AG09319 (cell line): ENCODE results near the gene ADM2.

Experiments
- DNase-seq: peaks from one replicate; pipeline ENCODE4 v3.0.0-alpha.2; 2010; ENCODE audit warnings: low read depth; ENCODE audit errors: extremely low read depth
- TF ChIP-seq, protein P1 (sequence below): IDR thresholded peaks from 2 replicates; pipeline ENCODE4 v1.5.1; 2011; ENCODE audit warnings: low read depth, mild to moderate bottlenecking, inconsistent platforms, low read length, moderate library complexity

Gene ADM2

DNA sequence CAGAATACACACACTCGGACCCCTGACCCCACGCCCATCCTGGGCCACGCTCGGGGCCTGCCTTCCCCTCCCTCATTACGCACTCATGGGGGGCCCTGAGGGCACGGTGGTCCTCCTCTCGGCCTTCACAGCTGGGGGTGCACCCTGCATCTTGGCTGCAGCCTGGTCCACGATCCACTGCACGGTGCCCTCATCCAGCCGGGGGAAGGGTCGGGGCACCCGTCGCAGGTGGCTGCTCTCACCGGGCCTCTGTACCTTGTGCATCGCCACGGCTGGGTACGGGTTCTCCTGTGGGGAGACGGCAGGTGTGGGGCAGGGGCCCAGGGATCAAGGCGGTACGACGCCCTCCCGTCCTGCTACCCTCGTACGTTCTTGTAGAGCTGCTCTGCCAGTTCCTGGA, 16.9 kb upstream of the ADM2 start:
- DNase-seq, result no peak

GRCh38 chr22:50465066-50465930, 16.0 kb upstream of the ADM2 start:
- no peak for DNase-seq
- TF ChIP-seq, protein P1, sequence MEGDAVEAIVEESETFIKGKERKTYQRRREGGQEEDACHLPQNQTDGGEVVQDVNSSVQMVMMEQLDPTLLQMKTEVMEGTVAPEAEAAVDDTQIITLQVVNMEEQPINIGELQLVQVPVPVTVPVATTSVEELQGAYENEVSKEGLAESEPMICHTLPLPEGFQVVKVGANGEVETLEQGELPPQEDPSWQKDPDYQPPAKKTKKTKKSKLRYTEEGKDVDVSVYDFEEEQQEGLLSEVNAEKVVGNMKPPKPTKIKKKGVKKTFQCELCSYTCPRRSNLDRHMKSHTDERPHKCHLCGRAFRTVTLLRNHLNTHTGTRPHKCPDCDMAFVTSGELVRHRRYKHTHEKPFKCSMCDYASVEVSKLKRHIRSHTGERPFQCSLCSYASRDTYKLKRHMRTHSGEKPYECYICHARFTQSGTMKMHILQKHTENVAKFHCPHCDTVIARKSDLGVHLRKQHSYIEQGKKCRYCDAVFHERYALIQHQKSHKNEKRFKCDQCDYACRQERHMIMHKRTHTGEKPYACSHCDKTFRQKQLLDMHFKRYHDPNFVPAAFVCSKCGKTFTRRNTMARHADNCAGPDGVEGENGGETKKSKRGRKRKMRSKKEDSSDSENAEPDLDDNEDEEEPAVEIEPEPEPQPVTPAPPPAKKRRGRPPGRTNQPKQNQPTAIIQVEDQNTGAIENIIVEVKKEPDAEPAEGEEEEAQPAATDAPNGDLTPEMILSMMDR, result no peak

More for the DNA sequence above, 16.9 kb upstream of the ADM2 start:
- TF ChIP-seq, protein P1, result no peak

DNA sequence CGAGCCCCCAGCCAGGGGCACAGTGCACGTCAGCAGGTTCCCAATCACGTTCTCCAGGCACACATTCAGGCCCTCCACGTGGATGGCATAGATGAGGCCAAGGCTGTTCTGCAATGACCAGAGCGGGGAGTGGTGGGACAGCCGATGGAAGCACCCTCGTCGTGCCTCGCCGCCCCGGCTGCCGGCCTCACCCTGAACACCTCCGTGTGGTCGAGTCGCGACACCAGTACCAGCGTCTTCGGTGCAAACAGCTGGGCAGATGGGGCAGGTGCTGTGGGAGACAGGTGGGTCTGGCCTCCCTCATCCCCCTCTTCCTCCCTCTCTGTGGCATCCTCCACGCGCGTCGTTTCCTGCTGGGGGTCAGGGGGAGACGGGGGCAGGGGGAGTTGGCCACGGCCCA, 14.0 kb upstream of the ADM2 start:
- TF ChIP-seq, protein P1, result no peak
- DNase-seq, result no peak

GRCh38 chr22:50467773-50468440, 13.4 kb upstream of the ADM2 start:
- TF ChIP-seq, protein P1, result no peak
- DNase-seq, result no peak

GRCh38 chr22:50468626-50469025, 12.7 kb upstream of the ADM2 start:
- TF ChIP-seq, protein P1, result no peak
- no peak for DNase-seq

DNA sequence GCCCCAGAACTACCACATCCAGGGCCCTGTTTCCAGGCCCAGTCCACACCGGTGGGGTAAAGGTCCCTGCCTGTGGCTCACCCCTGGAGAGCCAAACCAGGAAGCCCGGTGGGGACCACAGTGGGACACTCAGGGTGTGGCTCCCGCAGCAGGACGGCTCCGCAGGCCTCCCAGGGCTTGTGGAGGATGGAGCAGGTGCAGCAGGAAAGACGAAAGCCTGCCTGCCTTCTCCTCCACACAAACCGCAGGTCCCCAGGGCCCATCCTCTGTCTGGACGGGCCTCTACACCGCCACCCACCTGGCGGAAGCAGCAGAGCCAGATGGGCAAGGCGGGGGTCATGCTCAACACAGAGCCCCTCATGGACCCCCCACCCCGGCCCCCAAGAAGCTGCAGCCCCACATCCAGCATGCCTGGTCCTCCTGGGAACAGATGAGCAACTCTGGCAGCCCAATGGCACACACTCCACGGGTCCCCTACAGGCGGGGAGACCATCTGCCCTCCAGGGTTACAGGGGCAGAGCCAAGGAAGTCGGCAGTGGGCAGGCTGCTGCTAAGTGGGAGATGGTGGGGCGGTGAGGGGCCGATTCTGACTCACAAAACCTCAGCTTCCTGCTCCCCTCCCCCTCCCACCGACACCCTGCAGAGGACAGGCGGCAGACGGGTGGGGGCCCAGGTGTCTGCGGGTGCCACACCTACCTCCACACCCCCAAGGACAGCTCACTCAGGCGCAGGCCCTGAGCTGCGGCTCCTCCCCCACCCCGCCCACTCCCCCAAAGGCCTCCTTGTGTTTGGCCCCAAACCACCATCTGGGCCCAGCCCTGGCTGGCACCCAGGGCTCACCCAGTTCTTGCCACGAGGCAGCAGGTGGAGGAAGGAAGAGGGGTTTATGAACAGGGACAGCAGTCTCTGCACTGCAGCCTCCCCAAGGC, 11.7 kb upstream of the ADM2 start:
- TF ChIP-seq, protein P1, result no peak
- DNase-seq, result no peak
